HCT116 (cell line): ENCODE measurements around the gene FGF10. TPM values are rescaled to one million over a fixed set of nuclear protein-coding genes. Genes with fewer than 3 reads are reported as not detected.

Source experiments
- ATAC-seq: fragments of 200-7000 bp; cut with Tn5 transposase; 2 replicates; pipeline ENCODE4 v1.9.1; 2020; ENCODE audit warnings: mild to moderate bottlenecking, moderate library complexity
- BruUV-seq: library from RNA; stranded (reverse); fragments of 400-500 nt; replicated peaks from 2 replicates; lab custom pipeline; 2021; lab: Mats Ljungman, UMichigan
- CTCF ChIA-PET: fragments of 300-600 bp; sonication (Branson Sonifier 250); formaldehyde crosslinking; loops from one replicate; lab custom pipeline; 2021; ENCODE audit warnings: antibody characterized with exemption; lab: Charles Lee
- POLR2A ChIA-PET: fragments of 300-600, 350-600 bp; sonication (Branson Sonifier 250); formaldehyde crosslinking; loops from one replicate; lab custom pipeline; 2021; ENCODE audit warnings: antibody characterized with exemption; lab: Charles Lee
- RAD21 ChIA-PET, 2 experiments: fragments of 300-600 bp; sonication (Branson Sonifier 250); formaldehyde crosslinking; loops; one replicate each; lab custom pipeline; 2023; ENCODE audit warnings: low total read pairs in 2 of 2; ENCODE audit not compliant: uncharacterized antibody in 2 of 2, unreplicated experiment in 2 of 2, low non-redundant PET in 1 of 2; lab: Charles Lee
- DNase-seq: peaks from one replicate; pipeline ENCODE4 v3.0.0-alpha.2; 2010; ENCODE audit warnings: low read depth, low spot score
- H2AFZ ChIP-seq: fragments of 200-600 bp; shearing (Covaris generic), sonication (generic); 2 replicates; pipeline ENCODE4 v1.6.1; 2017; ENCODE audit warnings: low read depth, mixed run types, mixed read lengths, antibody characterized with exemption, low read length; ENCODE audit not compliant: poor library complexity, severe bottlenecking
- H3K27ac ChIP-seq: 2 replicates; pipeline ENCODE4 v1.5.1; 2012; ENCODE audit warnings: low read depth, low read length
- H3K27me3 ChIP-seq: fragments of 200-600 bp; sonication (generic); 2 replicates; pipeline ENCODE4 v1.6.1; 2016; ENCODE audit warnings: mixed run types, low read length, mixed read lengths; ENCODE audit not compliant: insufficient read depth
- H3K36me3 ChIP-seq, 2 experiments: fragments of 200-500 bp in 1 of 2; fragments of 200-600 bp in 1 of 2; sonication (Bioruptor generic) in 1 of 2; sonication (generic) in 1 of 2; 2 replicates each; pipeline versions ENCODE4 v1.5.1 to v1.6.1; 2014 to 2016; ENCODE audit warnings: low read length in 2 of 2, inconsistent platforms in 1 of 2, mixed read lengths in 1 of 2, mixed run types in 1 of 2; ENCODE audit not compliant: insufficient read depth in 2 of 2, control insufficient read depth in 1 of 2
- H3K4me1 ChIP-seq, 2 experiments: fragments of 200-600 bp in 1 of 2; sonication (generic) in 1 of 2; 2 replicates each; pipeline versions ENCODE4 v1.5.1 to v1.6.1; 2012 to 2017; ENCODE audit warnings: low read length in 2 of 2, inconsistent platforms in 1 of 2, mild to moderate bottlenecking in 1 of 2, mixed read lengths in 1 of 2, mixed run types in 1 of 2, moderate library complexity in 1 of 2; ENCODE audit not compliant: insufficient read depth in 2 of 2, control insufficient read depth in 1 of 2
- H3K4me2 ChIP-seq: fragments of 200-600 bp; sonication (generic); 2 replicates; pipeline ENCODE4 v1.6.1; 2017; ENCODE audit warnings: mixed run types, low read length, mixed read lengths
- H3K4me3 ChIP-seq, 2 experiments: fragments of 200-600 bp in 1 of 2; sonication (generic) in 1 of 2; replicated peaks in 1 of 2; 2 replicates each; pipeline ENCODE4 v1.5.1; 2011 to 2016; ENCODE audit warnings: low read length in 2 of 2, control low read depth in 1 of 2, low read depth in 1 of 2, mild to moderate bottlenecking in 1 of 2, mixed read lengths in 1 of 2, mixed run types in 1 of 2
- H3K79me2 ChIP-seq: fragments of 200-600 bp; sonication (generic); 2 replicates; pipeline ENCODE4 v1.6.1; 2017; ENCODE audit warnings: mild to moderate bottlenecking, mixed run types, low read length, moderate library complexity, mixed read lengths; ENCODE audit not compliant: insufficient read depth
- H3K9ac ChIP-seq: fragments of 200-600 bp; sonication (generic); 2 replicates; pipeline ENCODE4 v1.6.1; 2016; ENCODE audit warnings: low read length, mixed read lengths
- H3K9me2 ChIP-seq: fragments of 200-600 bp; sonication (generic), shearing (Covaris generic); 2 replicates; pipeline ENCODE4 v1.6.1; 2017; ENCODE audit warnings: mixed run types, mild to moderate bottlenecking, moderate library complexity; ENCODE audit not compliant: insufficient read depth
- H3K9me3 ChIP-seq, 2 experiments: fragments of 200-500 bp in 1 of 2; fragments of 200-600 bp in 1 of 2; sonication (Bioruptor generic) in 1 of 2; sonication (generic) in 1 of 2; 2 replicates each; pipeline ENCODE4 v1.6.1; 2014 to 2017; ENCODE audit warnings: low read length in 2 of 2, mixed read lengths in 2 of 2, inconsistent platforms in 1 of 2, low read depth in 1 of 2, mild to moderate bottlenecking in 1 of 2, mixed run types in 1 of 2, moderate library complexity in 1 of 2; ENCODE audit not compliant: control insufficient read depth in 1 of 2, insufficient read depth in 1 of 2
- H4K20me1 ChIP-seq: fragments of 200-600 bp; sonication (generic), shearing (Covaris generic); 2 replicates; pipeline ENCODE4 v1.6.1; 2017; ENCODE audit warnings: mixed run types, mild to moderate bottlenecking, moderate library complexity; ENCODE audit not compliant: insufficient read depth
- CEBPB ChIP-seq: IDR thresholded peaks from 2 replicates; pipeline ENCODE4 v1.6.1; 2012; ENCODE audit warnings: low read depth
- CTCF ChIP-seq, 3 experiments: fragments of 200-600 bp in 1 of 3; sonication (generic) in 1 of 3; IDR thresholded peaks in 2 of 3; conservative IDR thresholded peaks in 1 of 3; 2 replicates each; pipeline ENCODE4 v1.5.1; 2012 to 2017; ENCODE audit warnings: low read depth in 2 of 3, low read length in 2 of 3, antibody characterized with exemption in 1 of 3, borderline replicate concordance in 1 of 3, control low read depth in 1 of 3, mild to moderate bottlenecking in 1 of 3, mixed read lengths in 1 of 3, mixed run types in 1 of 3, moderate library complexity in 1 of 3; ENCODE audit not compliant: insufficient read depth in 1 of 3
- EGR1 ChIP-seq: IDR thresholded peaks from 2 replicates; pipeline ENCODE4 v1.6.1; 2012; ENCODE audit warnings: low read depth
- EZH2 ChIP-seq: fragments of 200-600 bp; sonication (generic); IDR thresholded peaks from 2 replicates; pipeline ENCODE4 v1.6.1; 2017; ENCODE audit warnings: antibody characterized with exemption, mixed run types
- EZH2phosphoT487 ChIP-seq: fragments of 200-600 bp; IDR thresholded peaks from 2 replicates; pipeline ENCODE4 v1.6.1; 2018; ENCODE audit warnings: antibody characterized with exemption, borderline replicate concordance
- JUND ChIP-seq: IDR thresholded peaks from 2 replicates; pipeline ENCODE4 v1.6.1; 2012
- POLR2A ChIP-seq: IDR thresholded peaks from 2 replicates; pipeline ENCODE4 v1.7.0; 2011; ENCODE audit warnings: borderline replicate concordance; ENCODE audit not compliant: insufficient read depth, insufficient read length; ENCODE audit errors: extremely low read depth
- POLR2AphosphoS5 ChIP-seq: IDR thresholded peaks from 2 replicates; pipeline ENCODE4 v1.6.1; 2011; ENCODE audit warnings: mild to moderate bottlenecking, low read depth, low read length, moderate library complexity
- SIN3A ChIP-seq: IDR thresholded peaks from 2 replicates; pipeline ENCODE4 v1.6.1; 2012; ENCODE audit warnings: low read depth
- ZNF274 ChIP-seq: fragments of 200-500 bp; sonication (Bioruptor generic); IDR thresholded peaks from 2 replicates; pipeline ENCODE4 v1.6.1; 2014; ENCODE audit warnings: mild to moderate bottlenecking, low read depth, low read length, inconsistent platforms
- intact Hi-C: fragments of 100-400 bp; cut with micrococcal nuclease; formaldehyde crosslinking; loops from 2 replicates; pipeline ENCODE4 v1.10.0; 2022
- total RNA-seq: library from RNA; stranded (reverse); gene quantifications from one replicate; pipeline ENCODE4 v1.2.1, GENCODE V29; 2021; ENCODE audit not compliant: unreplicated experiment
- TF ChIP-seq, protein P1 (sequence below): IDR thresholded peaks from 2 replicates; pipeline ENCODE4 v1.6.1; 2012
- TF ChIP-seq, protein P2 (sequence below): IDR thresholded peaks from 2 replicates; pipeline ENCODE4 v1.6.1; 2012; ENCODE audit warnings: low read depth

FGF10 gene
- total RNA-seq, 1 experiment from 2014 or later: not detected

GRCh38 chr5:44396312-44396711 lies 7.1 kb upstream of the FGF10 start:
- intact Hi-C loops: no loop called here
- BruUV-seq: no TSS peak
- ATAC-seq: no peak

More at GRCh38 chr5:44396312-44396711, 7.1 kb upstream of the FGF10 start:
- Histone ChIP-seq H3K9ac (no peak overlapping the region), H3K79me2 (no peaks in the 10 kb centered on the region), H3K4me3 (no peak overlapping the region), H4K20me1 (no peaks in the 10 kb centered on the region), H3K9me3 (no peaks in the 10 kb centered on the region), H3K9me2 (no peaks in the 10 kb centered on the region), H3K36me3 (no peaks in the 10 kb centered on the region)
- DNase-seq: no peak
- RAD21 ChIA-PET: no interaction called here
- TF ChIP-seq EGR1: no peak
- TF ChIP-seq POLR2A: no peak
- TF ChIP-seq CEBPB: no peak
- TF ChIP-seq EZH2phosphoT487: no peak
- TF ChIP-seq, protein P1, sequence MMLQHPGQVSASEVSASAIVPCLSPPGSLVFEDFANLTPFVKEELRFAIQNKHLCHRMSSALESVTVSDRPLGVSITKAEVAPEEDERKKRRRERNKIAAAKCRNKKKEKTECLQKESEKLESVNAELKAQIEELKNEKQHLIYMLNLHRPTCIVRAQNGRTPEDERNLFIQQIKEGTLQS: no peak
- no peak for TF ChIP-seq SIN3A
- TF ChIP-seq POLR2AphosphoS5: no peak
- TF ChIP-seq, protein P2, sequence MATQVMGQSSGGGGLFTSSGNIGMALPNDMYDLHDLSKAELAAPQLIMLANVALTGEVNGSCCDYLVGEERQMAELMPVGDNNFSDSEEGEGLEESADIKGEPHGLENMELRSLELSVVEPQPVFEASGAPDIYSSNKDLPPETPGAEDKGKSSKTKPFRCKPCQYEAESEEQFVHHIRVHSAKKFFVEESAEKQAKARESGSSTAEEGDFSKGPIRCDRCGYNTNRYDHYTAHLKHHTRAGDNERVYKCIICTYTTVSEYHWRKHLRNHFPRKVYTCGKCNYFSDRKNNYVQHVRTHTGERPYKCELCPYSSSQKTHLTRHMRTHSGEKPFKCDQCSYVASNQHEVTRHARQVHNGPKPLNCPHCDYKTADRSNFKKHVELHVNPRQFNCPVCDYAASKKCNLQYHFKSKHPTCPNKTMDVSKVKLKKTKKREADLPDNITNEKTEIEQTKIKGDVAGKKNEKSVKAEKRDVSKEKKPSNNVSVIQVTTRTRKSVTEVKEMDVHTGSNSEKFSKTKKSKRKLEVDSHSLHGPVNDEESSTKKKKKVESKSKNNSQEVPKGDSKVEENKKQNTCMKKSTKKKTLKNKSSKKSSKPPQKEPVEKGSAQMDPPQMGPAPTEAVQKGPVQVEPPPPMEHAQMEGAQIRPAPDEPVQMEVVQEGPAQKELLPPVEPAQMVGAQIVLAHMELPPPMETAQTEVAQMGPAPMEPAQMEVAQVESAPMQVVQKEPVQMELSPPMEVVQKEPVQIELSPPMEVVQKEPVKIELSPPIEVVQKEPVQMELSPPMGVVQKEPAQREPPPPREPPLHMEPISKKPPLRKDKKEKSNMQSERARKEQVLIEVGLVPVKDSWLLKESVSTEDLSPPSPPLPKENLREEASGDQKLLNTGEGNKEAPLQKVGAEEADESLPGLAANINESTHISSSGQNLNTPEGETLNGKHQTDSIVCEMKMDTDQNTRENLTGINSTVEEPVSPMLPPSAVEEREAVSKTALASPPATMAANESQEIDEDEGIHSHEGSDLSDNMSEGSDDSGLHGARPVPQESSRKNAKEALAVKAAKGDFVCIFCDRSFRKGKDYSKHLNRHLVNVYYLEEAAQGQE: no peak
- no peak for TF ChIP-seq CTCF (IDR thresholded peaks at IDR 0.05 in 2 of 3, conservative IDR thresholded peaks at IDR 0.05 in 1 of 3; ENCODE audit: borderline replicate concordance in 1 of 3, insufficient read depth in 1 of 3, low read depth in 2 of 3, low read length in 2 of 3)
- TF ChIP-seq EZH2: no peak
- TF ChIP-seq JUND: no peak
- TF ChIP-seq ZNF274: no peak
- TF ChIP-seq, all 23 proteins: peak for 0
- ChIA-PET POLR2A (no interaction called here), CTCF (no interaction called here)
- Histone ChIP-seq H2AFZ (no peak overlapping the region), H3K27ac (no peak overlapping the region), H3K4me2 (no peak overlapping the region), H3K27me3 (no peaks in the 10 kb centered on the region), H3K4me1 (no peaks in the 10 kb centered on the region)
